GM12878 (cell line): ENCODE measurements around the gene DAPK2. TPM values are rescaled to one million over a fixed set of nuclear protein-coding genes. Genes with fewer than 3 reads are reported as not detected.

ENCODE experiments used
- ATAC-seq: fragments of 200-7000 bp; cut with Tn5 transposase; 3 replicates; pipeline ENCODE4 v1.9.1; 2020; ENCODE audit warnings: mild to moderate bottlenecking, moderate library complexity
- BruUV-seq: library from RNA; stranded (reverse); fragments of 400-500 nt; replicated peaks from 2 replicates; lab custom pipeline; 2021; lab: Mats Ljungman, UMichigan
- CTCF ChIA-PET: fragments of 300-600 bp; sonication (Branson Sonifier 250); formaldehyde crosslinking; extraction: SDS; loops from one replicate; lab custom pipeline; 2021; ENCODE audit warnings: inconsistent platforms; lab: Yijun Ruan, JAX
- POLR2A ChIA-PET: fragments of 350-600 bp; formaldehyde crosslinking; extraction: SDS; loops from one replicate; lab custom pipeline; 2021; ENCODE audit warnings: inconsistent platforms; lab: Charles Lee
- RAD21 ChIA-PET: fragments of 300-600 bp; sonication (Branson Sonifier 250); formaldehyde crosslinking; loops from one replicate; lab custom pipeline; 2023; ENCODE audit warnings: antibody characterized with exemption; ENCODE audit not compliant: unreplicated experiment; lab: Charles Lee
- SMC1A ChIA-PET: fragments of 300-600 bp; sonication (Branson Sonifier 250); formaldehyde crosslinking; loops from one replicate; lab custom pipeline; 2023; ENCODE audit not compliant: unreplicated experiment, uncharacterized antibody; lab: Charles Lee
- DNase-seq: peaks from one replicate; pipeline ENCODE4 v3.0.0-alpha.2; 2011; ENCODE audit warnings: low read depth, low spot score
- FAIRE-seq: peaks from 3 replicates; lab custom pipeline; 2011; peaks lifted over from hg19 to GRCh38; lab: Jason Lieb, UNC
- H2AFZ ChIP-seq: 2 replicates; pipeline ENCODE4 v1.6.0; 2011; ENCODE audit warnings: low read depth, low read length, control low read depth; ENCODE audit not compliant: control insufficient read depth
- H3K27ac ChIP-seq: 2 replicates; pipeline ENCODE4 v1.5.1; 2011; ENCODE audit warnings: control low read depth; ENCODE audit not compliant: control insufficient read depth, insufficient read depth
- H3K27me3 ChIP-seq, 2 experiments: replicated peaks in 1 of 2; 2 replicates each; pipeline versions ENCODE4 v1.6.0 to v1.6.1; 2011; ENCODE audit warnings: low read length in 1 of 2; ENCODE audit not compliant: control insufficient read depth in 2 of 2, insufficient read depth in 2 of 2
- H3K36me3 ChIP-seq, 2 experiments: 2 replicates each; pipeline ENCODE4 v1.5.1; 2011; ENCODE audit warnings: low read length in 1 of 2; ENCODE audit not compliant: control insufficient read depth in 2 of 2, insufficient read depth in 2 of 2
- H3K4me1 ChIP-seq: 2 replicates; pipeline ENCODE4 v1.6.1; 2011; ENCODE audit warnings: mild to moderate bottlenecking, low read length, moderate library complexity, mixed read lengths; ENCODE audit not compliant: control insufficient read depth, insufficient read depth
- H3K4me2 ChIP-seq: 2 replicates; pipeline ENCODE4 v1.6.0; 2011; ENCODE audit warnings: control low read depth; ENCODE audit not compliant: control insufficient read depth, insufficient read depth
- H3K4me3 ChIP-seq: fragments of 200-600 bp; sonication (generic); 2 replicates; pipeline ENCODE4 v1.5.1; 2016
- H3K79me2 ChIP-seq: 2 replicates; pipeline ENCODE4 v1.6.0; 2011; ENCODE audit warnings: low read length; ENCODE audit not compliant: control insufficient read depth, insufficient read depth
- H3K9ac ChIP-seq: 2 replicates; pipeline ENCODE4 v1.8.0; 2011; ENCODE audit warnings: low read length, control low read depth, mixed read lengths; ENCODE audit not compliant: control insufficient read depth, insufficient read depth
- H3K9me3 ChIP-seq: replicated peaks from 3 replicates; pipeline ENCODE4 v1.5.1; 2011; ENCODE audit warnings: mild to moderate bottlenecking, low read length; ENCODE audit not compliant: control insufficient read depth, insufficient read depth
- H4K20me1 ChIP-seq: 2 replicates; pipeline ENCODE4 v1.6.0; 2011; ENCODE audit not compliant: control insufficient read depth, insufficient read depth
- CHD4 ChIP-seq: fragments of 200-600 bp; sonication (generic); IDR thresholded peaks from 2 replicates; pipeline ENCODE4 v1.6.1; 2016; ENCODE audit warnings: mild to moderate bottlenecking
- EED ChIP-seq: sonication (generic); IDR thresholded peaks from 2 replicates; pipeline ENCODE4 v1.6.1; 2016; ENCODE audit warnings: antibody characterized with exemption, low read depth
- GATAD2B ChIP-seq: fragments of 450-650 bp; conservative IDR thresholded peaks from 2 replicates; pipeline ENCODE4 v1.6.1; 2017; ENCODE audit warnings: low read depth, mild to moderate bottlenecking, moderate library complexity
- HDGF ChIP-seq: fragments of 450-650 bp; IDR thresholded peaks from 2 replicates; pipeline ENCODE4 v1.6.1; 2016; ENCODE audit warnings: antibody characterized with exemption
- MEF2B ChIP-seq: fragments of 450-650 bp; IDR thresholded peaks from 2 replicates; pipeline ENCODE4 v1.6.1; 2018; ENCODE audit warnings: mild to moderate bottlenecking, moderate library complexity; ENCODE audit not compliant: partially characterized antibody, poor library complexity, severe bottlenecking
- PBX3 ChIP-seq: IDR thresholded peaks from 2 replicates; pipeline ENCODE4 v1.6.1; 2011; ENCODE audit warnings: mild to moderate bottlenecking, low read depth, low read length, moderate library complexity; ENCODE audit not compliant: insufficient replicate concordance
- SMAD1 ChIP-seq: fragments of 450-650 bp; IDR thresholded peaks from 2 replicates; pipeline ENCODE4 v1.6.1; 2018; ENCODE audit warnings: mild to moderate bottlenecking, low read depth; ENCODE audit not compliant: partially characterized antibody
- SP1 ChIP-seq: IDR thresholded peaks from one replicate; pipeline ENCODE4 v1.6.1; 2011; ENCODE audit warnings: low read depth, low read length
- SREBF1 ChIP-seq: IDR thresholded peaks from 2 replicates; pipeline ENCODE4 v1.6.1; 2012; ENCODE audit warnings: mild to moderate bottlenecking, low read length
- WGBS: methylation state at CpG from one replicate; pipeline ENCODE4 v1.1.6; 2016; ENCODE audit warnings: low lambda C conversion rate; ENCODE audit not compliant: insufficient replicate concordance, insufficient coverage; ENCODE audit errors: missing lambda C conversion rate; 5-methylcytosine and 5-hydroxymethylcytosine counted together
- in situ Hi-C: fragments of 300-500 bp; cut with MboI; formaldehyde crosslinking; loops from 9 replicates; pipeline ENCODE4 v1.14.3; 2018; ENCODE audit warnings: mixed read lengths
- intact Hi-C: fragments of 100-400 bp; cut with micrococcal nuclease; formaldehyde crosslinking; loops from one replicate; pipeline ENCODE4 v1.14.2; 2022; ENCODE audit not compliant: unreplicated experiment
- polyA plus RNA-seq, 11 experiments: library from polyadenylated mRNA; depleted of rRNA in 4 of 11; unstranded in 6 of 11; stranded (reverse) in 5 of 11; fragments of >200 nt; fragmentation: Nextera tagmentation in 4 of 11; fragmentation: Illumina TruSeq in 1 of 11; extraction: Ambion mirVana in 4 of 11; extraction: Trizol in 1 of 11; gene quantifications; 1 replicate in 1 of 11; 2 replicates in 10 of 11; pipeline versions ENCODE4 v1.2.1 to v1.2.3, GENCODE V29; 2011 to 2016; ENCODE audit warnings: inconsistent platforms in 2 of 11, missing spikeins in 2 of 11, low read depth in 1 of 11
- total RNA-seq, 4 experiments: library from RNA; depleted of rRNA in 3 of 4; stranded (reverse); fragments of >200 nt in 3 of 4; fragmentation: Illumina TruSeq in 1 of 4; extraction: Trizol in 1 of 4; gene quantifications; 2 replicates each; pipeline versions ENCODE4 v1.2.1 to v1.2.3, GENCODE V29; 2013 to 2021

Gene DAPK2
- total and polyA plus RNA-seq, 10 of the 15 experiments (the other 5 are each of a cell fraction or from before 2014, with no cell fraction given), result 0.69 to 8.4 (median 4.1) TPM

- intact Hi-C loops (no loop called here), in situ Hi-C loops (no loop called here)
- Histone ChIP-seq H3K27ac (no peak overlapping the region), H3K79me2 (no peaks in the 10 kb centered on the region), H4K20me1 (no peaks in the 10 kb centered on the region), H3K4me3 (no peak overlapping the region), H3K27me3 (no peaks in the 10 kb centered on the region), H3K9ac (no peak overlapping the region), H3K9me3 (no peaks in the 10 kb centered on the region), H3K4me1 (peaks cover 13% of the 10 kb centered on the region), H2AFZ (no peak overlapping the region), H3K36me3 (peaks cover 7 to 19% of the 10 kb centered on the region in 2 experiments), H3K4me2 (no peak overlapping the region)
- DNase-seq (no peak), FAIRE-seq (no peak), ATAC-seq (no peak)
- TF ChIP-seq CHD4 (no peak), EED (no peak), SMAD1 (no peak), SP1 (no peak), SREBF1 (no peak), PBX3 (no peak), GATAD2B (no peak), MEF2B (no peak), HDGF (no peak)
- SMC1A ChIA-PET, result interaction anchor here (1.7 to 7.6 kb wide), 7 partner anchors 8 to 459 kb away, joined by 6 to 94 read pairs (median 16); no protein-coding TSS in a partner anchor
- no TSS peak for BruUV-seq
- POLR2A ChIA-PET, result interaction anchor here (0.8 to 3.1 kb wide), 2 partner anchors 178 to 321 kb away, joined by 3 to 11 read pairs; no protein-coding TSS in a partner anchor
- RAD21 ChIA-PET, result interaction anchor here (2.3 to 3.8 kb wide), 2 partner anchors 23 to 244 kb away, joined by 5 to 16 read pairs; partner anchors contain the start of gene CIAO2A
- 53% methylated on average over 3 of the region's 3 CpGs for WGBS
- CTCF ChIA-PET, result interaction anchor here (0.8 to 9.2 kb wide), 15 partner anchors 8 to 534 kb away, joined by 3 to 140 read pairs (median 6); partner anchors contain the start of genes CIAO2A and DAPK2
These were observed 23.8 kb upstream of the DAPK2 start for GRCh38 chr15:64070106-64070505.
